ENCODE results near the gene SF3A2. TPM values are rescaled to one million over a fixed set of nuclear protein-coding genes. Genes with fewer than 3 reads are reported as not detected.
A peak's percentile ranks its signal among the peaks of the same experiment; 100 is the strongest.
"Not testable (repeated sequence)": the region's sequence is repeated elsewhere in the genome, so short reads cannot be mapped to it uniquely, and the experiment has no call there.

The SF3A2 gene, protein sequence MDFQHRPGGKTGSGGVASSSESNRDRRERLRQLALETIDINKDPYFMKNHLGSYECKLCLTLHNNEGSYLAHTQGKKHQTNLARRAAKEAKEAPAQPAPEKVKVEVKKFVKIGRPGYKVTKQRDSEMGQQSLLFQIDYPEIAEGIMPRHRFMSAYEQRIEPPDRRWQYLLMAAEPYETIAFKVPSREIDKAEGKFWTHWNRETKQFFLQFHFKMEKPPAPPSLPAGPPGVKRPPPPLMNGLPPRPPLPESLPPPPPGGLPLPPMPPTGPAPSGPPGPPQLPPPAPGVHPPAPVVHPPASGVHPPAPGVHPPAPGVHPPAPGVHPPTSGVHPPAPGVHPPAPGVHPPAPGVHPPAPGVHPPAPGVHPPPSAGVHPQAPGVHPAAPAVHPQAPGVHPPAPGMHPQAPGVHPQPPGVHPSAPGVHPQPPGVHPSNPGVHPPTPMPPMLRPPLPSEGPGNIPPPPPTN
- 21.6 and 23.1 TPM in 2 replicates for total RNA-seq
- 46.6 TPM for polyA plus RNA-seq (2012)

DNA sequence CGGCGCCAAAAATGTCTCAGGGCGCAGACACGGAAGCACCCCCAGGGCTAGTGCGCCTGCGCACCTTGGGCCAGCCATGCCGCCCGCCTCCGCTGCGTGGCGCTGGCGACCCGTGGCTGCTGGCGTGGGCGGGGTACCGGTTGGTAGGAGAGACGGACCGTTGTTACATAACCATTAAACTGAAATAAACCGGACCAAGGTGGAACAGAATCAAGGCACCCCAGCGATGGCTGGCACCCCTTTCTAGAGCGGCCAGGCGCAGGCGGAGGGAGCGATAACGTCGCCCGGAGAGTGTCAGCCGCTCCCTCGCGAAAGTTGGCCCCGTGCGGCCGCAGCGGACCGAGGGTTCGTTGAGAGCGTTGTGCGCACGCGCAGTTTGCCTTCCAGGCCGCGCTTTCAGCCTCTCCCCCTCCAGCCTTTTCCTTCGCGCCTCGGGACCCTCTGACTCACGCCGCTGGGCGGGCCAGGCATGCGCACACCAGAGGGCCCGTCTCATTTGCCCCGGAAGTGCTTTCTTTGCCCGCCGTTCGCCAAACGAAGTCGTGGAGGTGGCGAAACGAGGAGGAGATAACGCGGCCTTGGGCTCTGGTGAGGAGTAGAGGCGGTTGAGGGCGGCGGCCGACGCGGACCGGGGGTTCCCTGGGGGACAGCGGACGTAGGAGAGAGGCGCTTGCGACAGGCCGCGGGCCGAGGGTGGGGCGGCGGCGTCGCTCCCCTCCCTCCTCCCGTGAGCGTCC lies at the start of gene SF3A2, which contains the start of gene PLEKHJ1:
Gene SF3A2 (plus strand): TSS at position 511 of the 737 bp plus-strand sequence. CDS start 6,595 bp downstream, outside the sequence.
Gene PLEKHJ1 (minus strand): TSS at position 16 of the 737 bp plus-strand sequence. CDS start 81 bp downstream, outside the sequence.
- peak; percentile 98 for DNase-seq (ENCODE audit: low read depth)

DNA sequence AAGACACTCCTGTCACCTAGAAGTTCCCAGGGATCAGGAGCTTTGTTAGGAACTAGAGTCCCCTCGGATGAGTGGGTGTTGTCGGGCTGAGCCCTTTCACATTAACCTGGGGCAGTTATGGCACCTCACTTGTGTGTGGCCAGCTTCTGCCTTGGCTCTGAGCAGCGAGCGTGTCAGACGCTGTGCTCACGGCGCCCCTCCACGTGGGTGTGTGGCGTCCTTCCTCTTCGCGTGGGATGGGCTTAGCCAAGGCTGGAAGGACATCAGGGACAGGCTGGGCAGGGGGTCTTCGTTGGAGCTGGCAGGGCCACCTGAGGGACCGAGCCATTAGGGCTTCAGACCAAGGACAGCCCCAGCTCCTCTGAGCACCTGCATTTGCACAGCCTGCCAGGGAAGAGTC lies 49.5 kb upstream of the SF3A2 start:
- DNase-seq (ENCODE audit: low read depth) = no peak

DNA sequence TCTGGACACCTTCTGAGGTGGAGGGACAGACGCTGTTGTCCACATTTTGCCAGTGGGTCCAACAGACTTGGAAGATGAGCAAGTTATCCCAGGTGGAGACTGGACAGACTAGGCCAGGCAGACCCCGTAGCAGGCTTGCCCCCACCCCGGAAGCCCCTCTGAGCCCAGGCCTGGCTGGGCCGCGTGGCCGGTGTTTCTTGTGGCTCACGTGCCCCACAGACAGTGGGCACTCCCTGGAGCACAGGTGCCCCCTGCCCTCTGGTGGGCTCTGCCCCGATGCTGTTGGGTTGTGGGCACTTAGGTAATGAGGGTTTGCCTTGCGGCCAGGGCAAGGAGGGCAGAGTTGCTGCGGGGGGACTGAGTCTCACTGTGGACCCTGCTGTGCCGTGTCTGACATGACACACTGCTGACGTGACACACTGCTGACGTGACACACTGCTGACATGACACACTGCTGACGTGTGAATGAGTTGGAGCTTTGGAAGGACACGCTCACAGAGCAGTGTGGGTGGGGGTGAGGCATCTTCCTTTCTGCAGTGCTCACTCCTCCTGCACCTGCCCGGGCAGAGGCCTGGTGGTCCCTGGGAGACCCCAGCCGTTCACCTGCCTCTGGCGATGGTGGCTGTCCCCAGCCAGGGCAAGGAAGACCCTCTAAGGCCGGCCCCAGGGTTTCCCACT lies 47.8 kb upstream of the SF3A2 start:
- DNase-seq (ENCODE audit: low read depth) = no peak

DNA sequence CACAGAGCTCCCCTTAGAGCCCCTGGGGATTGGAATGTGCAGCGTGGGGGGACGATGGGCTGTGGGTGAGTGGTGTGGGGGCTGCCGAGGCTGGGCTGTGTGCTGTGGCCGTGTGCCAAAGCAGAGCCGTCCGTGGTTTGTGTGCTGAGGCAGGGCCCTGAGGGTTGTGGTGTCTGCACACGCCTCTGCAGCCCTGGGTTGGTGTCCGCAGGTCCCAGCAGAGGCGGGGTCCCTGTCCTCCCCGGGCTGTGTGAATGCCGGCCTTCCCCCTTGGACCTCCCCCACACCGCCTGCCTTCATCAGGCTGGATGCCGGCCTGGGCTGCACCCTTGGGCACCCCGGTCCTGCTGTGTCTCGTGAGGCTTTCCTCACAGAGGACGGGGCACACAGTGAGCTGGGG lies 46.7 kb upstream of the SF3A2 start:
- DNase-seq (ENCODE audit: low read depth) = no peak

DNA sequence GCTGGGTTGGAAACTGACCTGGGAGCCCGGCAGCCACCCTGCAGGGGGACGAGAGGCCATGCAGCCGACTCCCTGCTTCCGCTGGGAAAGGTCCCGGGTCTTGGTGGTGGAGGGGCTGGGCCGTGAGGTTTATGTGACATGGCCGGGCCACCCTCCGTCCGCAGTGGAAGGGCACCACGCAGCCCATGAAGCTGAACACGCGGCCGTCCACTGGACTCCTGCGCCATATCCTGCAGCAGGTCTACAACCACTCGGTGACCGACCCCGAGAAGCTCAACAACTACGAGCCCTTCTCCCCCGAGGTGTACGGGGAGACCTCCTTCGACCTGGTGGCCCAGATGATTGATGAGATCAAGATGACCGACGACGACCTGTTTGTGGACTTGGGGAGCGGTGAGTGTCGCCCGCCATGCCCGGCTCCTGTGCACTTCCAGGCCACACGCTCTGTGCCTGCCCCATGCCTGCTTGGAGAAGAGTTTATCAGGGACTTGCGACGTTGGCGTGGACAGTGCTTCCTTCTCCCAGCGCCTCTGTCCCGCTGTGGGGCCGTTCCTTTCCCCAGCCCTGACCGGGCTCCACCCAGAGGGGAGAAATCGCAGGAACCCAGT lies 45.7 kb upstream of the SF3A2 start:
- no peak for DNase-seq (ENCODE audit: low read depth)

DNA sequence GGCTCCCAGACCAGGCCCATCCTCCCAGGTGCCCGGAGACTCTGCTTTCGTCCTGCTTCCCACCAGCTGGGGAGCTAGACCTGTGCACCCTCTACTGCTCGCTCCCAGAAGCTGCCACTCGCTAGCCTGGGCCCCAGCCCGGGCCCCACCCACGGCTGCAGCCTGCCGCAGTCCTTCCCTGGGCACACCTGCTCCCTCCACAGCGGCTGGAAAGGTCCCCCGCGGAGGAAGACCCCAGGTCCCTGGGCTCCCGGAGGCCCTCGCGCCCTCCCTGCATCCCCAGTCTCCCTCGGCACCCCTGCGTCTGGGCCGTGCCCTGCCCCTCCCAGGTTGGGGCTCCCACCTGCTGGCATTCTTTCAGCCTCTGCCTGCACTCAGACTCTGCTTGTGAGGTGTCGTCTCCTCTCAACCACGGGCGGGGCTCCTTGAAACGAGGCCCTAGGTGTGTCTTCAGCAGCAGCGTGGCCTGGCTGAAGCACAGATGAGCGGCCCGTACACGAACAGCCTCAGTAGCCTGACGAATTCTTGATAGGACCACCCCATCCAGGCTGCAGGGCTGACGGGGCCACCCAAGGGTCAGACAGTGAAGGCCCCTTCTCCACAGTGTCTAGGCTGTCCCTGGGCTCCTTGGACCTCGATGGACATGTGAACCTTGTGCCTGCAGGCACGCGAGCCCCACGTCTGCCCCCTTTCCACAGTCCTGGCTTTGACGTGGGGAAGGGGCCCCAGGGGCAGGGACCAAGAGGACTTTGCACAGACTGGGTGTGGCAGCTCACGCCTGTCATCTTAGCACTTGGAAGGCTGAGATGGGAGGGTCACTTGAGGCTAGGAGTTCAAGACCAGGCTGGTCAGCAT lies 44.9 kb upstream of the SF3A2 start:
- DNase-seq (ENCODE audit: low read depth) = no peak

DNA sequence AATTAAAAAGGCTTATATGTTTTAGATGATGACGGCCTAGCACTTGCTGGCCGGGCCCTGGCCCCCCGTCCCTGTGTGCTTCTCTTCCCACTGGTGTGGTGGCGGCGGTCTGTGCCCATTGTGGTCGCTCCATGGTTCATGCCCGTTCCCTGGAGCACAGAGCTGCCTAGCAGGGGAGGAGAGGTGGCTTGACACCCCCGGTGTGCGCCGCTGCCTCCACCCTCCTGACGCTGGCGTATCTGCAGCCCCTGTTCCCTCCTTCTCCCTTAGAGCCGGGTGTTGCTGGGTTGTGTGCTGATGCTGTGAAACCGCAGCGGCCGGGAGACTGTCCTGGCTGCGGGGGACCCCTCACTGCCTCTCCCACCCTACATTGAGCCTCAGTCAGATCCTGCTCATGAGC lies 43.8 kb upstream of the SF3A2 start:
- no peak for DNase-seq (ENCODE audit: low read depth)

DNA sequence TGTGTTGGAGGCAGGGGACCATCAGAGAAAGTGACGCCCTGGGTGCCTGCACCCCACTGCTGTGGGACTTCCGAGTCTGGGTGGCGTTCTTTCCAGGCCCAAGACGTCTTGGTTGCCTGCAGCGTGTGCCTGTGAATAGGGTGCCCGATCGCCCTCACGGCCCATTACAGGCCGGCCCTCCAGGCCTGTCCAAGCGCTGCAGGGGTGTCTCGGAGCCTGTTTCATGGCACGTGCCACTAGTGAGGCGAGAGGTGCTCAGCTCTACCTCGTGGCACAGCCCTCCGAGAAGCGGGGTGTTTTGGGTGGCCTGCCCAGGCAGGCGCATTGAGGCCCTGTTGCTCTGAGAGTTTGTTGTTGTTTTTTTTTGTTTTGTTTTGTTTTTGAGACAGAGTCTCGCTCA lies 42.8 kb upstream of the SF3A2 start:
- DNase-seq (ENCODE audit: low read depth) = no peak

DNA sequence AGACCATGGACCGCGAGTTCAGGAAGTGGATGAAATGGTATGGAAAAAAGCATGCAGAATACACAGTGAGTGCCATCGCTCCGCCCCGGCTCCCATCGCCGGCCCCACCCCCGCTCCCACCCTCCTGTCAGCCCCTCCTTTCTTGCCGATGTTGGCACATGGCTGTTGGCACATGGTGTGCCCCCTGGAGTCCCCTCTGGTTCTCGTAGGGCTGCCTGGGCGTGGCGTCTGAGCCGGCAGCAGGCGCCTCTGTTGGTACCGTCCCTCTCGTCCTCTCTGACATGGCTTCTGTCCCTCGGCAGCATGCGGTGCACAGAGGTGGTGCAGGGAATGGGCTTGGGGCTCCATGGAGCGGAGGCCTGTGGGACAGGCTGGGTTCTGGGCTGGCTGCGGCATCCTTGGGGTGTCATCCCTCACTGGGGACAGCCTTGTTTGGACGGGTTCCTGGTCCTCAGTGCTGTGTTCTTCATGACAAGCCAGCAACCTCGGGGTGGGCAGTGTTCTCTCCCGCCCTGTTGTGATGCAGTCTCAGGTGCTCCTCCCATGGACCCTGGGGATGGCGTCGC lies 42.0 kb upstream of the SF3A2 start:
- DNase-seq (ENCODE audit: low read depth) = no peak

DNA sequence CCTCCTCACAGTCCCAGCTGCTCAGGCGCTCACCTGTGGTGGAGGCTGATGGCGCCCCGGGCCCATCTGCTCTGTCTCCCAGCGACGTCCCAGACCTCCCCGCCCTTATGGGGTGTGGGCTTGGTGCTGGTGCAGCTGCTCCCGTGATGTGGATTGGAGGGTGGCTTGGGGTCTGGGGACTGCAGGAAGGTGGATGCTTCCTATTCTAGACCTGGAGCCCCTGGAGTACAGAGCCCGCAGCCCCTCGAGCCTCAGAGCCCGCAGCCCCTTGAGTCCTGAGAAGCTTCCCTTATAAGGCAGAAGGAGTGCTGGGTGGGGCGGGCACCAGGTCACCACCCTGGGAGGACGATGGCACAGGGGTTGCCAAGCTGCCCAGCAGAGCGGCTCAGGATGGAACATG lies 41.3 kb upstream of the SF3A2 start:
- no peak for DNase-seq (ENCODE audit: low read depth)

DNA sequence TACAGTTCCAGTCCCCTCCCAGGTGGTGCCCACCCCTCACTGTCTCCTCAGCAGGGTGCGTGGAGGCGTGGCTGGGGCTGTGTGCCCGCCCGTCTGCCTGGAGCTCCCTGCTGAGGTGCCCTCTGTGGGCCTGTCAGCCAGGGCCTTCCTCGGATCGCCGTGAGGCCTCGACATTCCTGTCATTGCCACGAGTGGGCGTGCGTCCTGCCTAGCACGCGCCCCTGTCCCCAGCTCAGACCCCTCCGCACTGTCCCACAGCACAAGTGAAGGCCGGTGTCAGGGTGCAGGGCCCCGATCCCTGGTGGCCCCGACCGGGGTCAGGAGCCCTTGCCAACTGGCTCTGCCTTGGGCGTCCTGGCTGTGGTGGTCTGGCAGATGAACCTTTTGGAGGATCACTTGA lies 40.7 kb upstream of the SF3A2 start:
- DNase-seq (ENCODE audit: low read depth) = no peak

DNA sequence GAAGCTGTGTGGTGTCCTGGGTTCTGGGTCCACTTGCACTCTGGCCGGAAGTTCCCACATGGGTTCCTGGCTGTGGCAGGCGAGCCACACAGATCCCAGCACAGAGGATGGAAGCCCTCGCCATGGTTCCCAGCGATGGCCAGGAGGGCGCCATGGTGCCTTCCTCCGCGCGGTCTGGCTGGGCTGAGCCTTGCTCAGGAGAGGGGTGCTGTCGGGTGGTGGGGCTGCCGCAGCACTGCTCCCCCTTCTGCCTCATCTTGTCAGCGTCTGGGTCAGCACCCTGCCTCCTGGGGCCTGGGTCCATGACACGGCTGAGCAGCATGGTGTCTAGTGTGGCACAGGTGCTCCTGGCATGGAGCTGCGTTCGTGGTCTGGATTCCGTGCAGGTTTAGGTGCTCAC lies 39.4 kb upstream of the SF3A2 start:
- no peak for DNase-seq (ENCODE audit: low read depth)

DNA sequence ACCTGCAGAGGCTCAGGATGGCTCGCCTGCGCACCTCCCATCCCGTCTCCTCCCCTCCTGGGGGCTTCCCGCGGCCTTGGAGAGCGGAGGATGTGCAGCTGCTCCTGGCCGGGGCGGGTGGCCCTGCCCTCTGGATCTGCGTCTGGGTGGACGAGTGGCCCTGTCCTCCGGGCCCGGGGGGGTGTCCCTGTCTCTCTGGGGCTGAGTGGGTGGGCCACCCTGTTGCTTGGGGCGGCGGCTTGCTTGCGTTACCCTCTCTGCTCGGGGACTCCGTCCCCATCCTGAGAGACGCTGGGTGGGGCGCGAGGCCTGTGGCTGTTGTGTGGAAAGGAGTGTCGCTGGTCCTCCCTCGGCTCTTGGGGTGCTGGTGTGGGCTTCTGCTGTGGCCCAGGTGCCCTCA lies 38.3 kb upstream of the SF3A2 start:
- no peak for DNase-seq (ENCODE audit: low read depth)

DNA sequence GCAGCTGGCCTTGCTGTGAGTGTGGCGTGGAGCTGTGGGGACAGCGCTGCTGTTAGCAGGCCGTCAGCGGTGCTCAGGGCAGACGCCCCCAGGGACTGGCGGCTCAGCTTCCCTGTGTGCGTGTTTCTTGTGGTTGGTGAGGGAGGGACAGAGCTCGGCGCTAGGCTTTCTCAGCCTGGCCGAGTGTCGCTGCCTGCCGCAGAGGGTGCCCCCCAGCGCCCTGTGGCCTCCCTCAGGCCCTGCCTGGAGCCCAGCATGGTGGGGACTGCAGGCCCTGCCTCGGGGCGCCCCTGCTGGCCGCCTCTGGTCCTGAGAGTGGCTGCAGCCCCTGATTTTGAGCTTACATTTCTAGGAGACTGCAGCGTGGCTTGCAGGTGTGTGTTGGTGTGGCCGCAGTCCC lies 37.4 kb upstream of the SF3A2 start:
- no peak for DNase-seq (ENCODE audit: low read depth)

DNA sequence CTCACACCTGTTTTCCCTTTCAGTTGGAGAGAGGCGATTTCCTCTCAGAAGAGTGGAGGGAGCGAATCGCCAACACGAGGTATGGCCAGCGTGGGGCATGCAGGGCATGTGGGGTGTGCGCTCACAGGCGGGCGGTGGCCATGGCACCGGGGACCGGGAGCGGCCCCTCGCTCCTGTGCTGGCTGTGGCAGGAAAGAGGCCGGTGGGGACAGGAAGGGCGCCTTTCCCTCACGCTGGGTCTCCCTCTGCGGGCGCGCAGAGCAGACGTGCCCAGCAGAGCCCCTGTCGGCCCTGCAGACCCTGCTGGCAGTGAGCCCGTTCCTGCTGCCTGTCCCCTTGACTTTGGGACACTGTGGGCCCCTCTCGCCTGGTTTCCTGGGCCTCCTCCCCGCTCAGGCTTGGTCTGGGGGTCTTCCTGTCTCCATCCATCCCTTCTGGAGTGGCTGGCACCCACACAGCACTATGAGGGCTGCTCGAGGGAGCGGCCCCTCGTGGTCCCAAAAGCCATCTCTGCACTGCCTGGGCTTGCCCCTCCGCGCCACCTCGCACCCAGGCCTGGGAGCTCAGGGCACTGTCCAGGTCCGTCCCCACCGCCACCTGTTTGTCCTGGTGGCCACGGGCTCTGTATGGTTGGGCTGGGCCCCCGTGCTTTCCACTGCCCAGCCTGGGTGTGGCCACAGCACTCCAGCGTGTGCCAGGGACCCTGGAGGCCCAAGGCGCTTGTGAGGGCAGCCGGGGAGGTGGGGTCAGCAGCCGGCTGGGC lies 36.6 kb upstream of the SF3A2 start:
- no peak for DNase-seq (ENCODE audit: low read depth)

DNA sequence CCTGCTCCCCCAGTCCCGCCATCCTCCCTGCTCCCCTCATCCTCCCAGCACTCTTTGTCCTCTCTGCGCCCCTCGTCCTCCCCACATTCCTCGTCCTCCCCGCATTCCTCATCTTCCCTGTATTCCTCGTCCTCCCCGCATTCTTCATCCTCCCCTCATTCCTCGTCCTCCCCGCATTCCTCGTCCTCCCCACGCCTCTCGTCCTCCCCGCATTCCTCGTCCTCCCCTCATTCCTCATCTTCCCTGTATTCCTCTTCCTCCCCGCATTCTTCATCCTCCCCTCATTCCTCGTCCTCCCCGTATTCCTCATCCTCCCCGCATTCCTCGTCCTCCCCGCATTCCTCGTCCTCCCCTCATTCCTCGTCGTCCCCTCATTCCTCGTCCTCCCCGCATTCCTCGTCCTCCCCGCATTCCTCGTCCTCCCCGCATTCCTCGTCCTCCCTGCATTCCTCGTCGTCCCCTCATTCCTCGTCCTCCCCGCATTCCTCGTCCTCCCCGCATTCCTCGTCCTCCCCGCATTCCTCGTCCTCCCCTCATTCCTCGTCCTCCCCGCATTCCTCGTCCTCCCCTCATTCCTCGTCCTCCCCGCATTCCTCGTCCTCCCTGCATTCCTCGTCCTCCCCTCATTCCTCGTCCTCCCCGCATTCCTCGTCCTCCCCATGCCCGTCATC lies 35.9 kb upstream of the SF3A2 start:
- DNase-seq (ENCODE audit: low read depth) = not testable (repeated sequence)

DNA sequence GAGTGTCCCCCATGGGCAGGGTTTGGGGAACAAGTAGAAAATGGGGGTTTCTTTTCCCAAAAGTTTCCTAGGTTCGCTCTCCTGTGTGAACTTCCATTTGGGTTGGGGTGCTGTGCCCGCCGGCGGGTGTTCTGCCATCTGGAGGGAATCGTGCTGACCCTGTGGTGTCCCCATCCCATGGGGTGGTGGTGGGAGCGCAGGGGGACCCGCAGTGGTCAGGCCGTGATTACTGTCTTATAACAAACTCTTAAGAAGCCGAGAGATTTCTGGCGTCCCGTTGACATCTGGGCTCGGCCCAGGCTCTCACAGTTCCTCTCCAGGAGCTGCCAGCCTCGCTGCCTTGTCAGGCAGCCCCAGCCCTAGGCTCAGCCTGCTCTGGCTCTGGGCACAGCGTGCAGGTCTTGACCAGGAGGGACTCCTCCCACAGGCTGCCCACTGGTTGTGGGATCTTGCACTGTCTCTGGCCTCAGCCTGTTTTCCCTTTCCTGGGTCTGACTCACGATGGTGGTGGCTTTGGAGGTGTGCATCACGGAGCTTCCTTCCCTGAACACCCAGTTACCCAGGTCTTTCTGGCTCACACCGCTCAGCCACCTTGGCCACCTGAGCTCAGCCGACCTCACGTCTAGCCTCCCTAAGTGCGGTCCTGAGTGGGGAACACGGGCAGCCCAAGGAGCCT lies 35.0 kb upstream of the SF3A2 start:
- no peak for DNase-seq (ENCODE audit: low read depth)

DNA sequence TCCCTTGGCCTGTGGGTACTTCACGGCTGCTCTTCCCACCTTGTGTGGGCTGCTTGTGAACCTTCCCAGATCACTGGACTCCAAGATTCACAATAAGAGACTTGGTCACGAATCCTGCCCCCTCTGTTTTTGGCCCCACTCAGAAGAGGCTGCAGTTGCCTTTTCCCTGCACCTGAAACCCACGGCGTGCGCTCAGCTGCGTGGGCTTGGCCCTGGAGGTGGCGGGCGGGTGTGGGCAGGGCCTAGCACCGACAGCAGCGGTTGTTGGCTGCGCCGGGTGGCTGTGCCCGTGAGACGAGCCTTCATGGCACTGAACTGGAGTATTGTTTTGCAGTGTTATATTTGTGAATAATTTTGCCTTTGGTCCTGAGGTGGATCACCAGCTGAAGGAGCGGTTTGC lies 34.3 kb upstream of the SF3A2 start:
- no peak for DNase-seq (ENCODE audit: low read depth)

Measured in myocyte (in vitro differentiated cells).